ENCODE results near the gene MGMT.

Gene MGMT

DNA sequence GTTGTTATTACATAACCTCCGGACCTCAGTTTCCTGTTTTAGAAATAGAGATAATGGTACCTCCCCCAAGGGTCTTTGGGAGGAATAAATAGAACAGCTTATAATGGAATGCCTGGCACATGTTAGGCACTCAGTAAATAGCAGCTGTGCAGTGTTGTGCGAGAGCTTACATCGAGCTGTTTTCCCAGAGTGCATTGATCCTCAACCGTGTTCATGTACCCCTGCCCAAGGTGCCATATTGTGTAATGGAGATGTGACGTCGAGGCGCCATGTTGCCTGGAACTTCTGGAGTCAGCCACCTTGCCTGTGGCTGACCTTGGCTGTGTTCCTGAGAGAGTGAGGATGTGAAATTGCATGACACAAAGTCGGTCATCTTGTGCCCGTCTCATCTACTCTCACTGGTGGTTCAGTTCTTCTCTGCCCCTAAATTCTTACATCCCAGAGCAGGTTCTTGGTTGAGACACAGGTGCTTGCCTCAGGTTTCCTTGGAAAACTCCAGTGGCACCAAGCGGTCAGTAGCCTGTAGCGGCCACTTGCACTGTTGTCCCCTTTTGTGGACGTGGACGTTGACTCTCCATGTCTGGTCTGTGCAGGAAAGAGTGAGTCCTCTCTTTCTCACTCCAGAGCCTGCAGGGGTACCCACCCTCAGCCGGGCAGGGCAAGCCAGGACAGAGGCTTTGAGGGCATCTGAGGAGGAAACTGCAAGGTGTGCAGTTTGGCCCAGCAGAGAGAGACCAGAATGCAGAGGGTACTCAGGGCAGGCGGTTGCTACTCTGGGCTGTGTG, 230.6 kb downstream of the MGMT start:
- no peak for DNase-seq

DNA sequence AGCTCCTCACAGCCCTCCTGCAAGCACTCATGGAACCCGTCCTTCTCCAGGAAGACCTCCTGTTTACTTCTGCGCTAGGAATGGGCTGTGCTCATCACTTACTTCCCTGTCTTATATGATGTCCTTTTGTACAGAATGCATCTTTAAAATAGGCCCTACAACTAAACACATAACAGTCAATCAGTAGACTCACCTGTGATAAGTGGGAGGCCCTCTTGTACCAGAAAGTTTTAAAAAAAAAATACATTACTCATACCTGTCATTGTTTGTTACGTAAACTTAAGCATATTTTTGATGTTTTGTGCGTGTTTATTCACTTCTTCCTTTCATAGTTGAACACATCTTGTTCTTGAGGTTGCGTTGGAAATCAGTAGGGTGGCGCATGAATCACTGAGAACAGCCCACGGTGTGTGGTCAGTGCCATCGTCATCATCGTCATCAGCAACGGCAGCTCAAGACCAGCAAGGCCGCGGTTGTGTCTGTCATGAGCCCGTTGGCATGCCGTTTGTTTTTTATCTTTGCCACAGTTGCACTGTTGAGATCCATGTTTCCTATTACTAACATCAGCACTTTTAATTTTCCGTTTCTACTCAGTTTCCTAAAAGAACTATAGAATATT, 232.8 kb downstream of the MGMT start:
- no peak for DNase-seq

DNA sequence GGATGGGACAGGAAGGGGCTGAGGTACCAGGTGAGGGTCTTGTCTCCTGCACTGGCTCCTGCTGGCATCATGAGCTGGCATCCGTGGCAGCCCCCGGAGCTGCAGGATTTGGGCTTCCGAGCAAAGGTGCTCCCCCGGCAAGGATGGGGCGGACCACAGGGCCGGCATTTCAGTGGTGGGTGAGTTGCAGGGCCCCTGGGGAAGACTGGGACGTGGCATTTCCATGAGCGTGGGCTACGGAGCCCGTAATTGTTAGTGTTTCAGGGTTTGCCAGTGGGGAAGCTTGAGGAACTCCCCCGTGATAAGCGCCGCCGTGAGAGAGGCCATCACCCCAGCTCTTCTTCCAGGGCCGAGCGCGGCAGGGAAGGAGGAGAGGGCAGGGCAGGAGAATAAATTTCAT, 235.6 kb downstream of the MGMT start:
- no peak for DNase-seq

DNA sequence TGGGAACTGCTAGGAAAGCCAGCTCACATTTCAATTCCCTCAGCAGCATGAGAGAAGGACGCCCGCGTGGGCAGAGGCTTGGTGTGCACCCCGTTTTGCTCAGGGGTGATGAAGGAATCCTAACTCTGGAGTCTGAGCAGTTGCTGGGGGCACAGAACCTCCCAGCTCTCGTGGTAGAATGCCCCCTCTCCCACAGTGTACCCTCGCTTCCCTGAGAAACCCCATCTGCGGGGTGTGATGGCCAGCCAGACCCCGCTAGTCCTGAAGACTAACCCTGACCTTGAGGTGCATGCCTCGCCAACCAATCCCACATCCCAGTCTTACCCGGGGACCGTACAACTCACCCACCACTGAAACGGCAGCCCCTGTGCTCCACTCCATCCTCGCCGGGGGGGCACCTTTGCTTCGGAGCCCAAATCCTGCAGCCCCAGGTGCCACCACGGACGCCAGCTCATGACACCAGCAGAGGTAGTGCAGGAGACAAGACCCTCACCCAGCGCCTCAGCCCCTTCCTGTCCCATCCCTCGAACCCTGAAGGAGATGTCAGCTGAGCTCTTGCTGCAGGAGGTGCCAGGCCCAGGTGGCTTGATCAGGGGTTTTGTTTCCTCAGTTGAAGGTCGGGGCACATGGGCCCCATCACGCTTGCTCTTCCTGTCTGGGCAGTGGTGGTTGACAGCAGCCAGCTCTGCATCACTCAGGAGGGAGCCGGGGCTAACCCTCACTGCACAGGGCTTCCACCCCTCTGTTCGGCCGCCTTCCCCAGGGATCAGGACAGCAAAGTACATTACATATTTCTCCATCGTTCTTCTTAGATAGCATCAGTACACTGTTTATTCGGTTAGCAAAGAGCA, 236.5 kb downstream of the MGMT start:
- DNase-seq: no peak

DNA sequence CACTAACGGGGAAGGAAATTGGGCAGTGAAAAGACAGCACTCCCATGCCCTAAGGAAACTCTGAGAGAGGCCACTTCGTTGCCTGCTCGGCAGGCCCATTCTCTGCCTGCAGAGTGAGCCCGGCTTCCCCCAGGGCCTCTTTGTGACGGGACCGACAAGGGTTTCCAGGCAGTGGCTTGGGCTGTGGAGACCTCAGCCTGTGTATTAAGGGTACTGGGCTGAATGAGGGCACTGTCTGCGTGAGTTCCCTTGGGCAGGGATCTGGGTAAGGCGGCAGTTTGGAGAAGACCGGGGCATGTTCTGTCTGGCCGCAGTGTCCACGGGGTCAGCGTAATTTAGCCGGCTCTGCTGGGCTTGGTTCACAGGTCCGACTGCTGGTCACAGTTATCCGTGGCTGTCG, 237.2 kb downstream of the MGMT start:
- no peak for DNase-seq

DNA sequence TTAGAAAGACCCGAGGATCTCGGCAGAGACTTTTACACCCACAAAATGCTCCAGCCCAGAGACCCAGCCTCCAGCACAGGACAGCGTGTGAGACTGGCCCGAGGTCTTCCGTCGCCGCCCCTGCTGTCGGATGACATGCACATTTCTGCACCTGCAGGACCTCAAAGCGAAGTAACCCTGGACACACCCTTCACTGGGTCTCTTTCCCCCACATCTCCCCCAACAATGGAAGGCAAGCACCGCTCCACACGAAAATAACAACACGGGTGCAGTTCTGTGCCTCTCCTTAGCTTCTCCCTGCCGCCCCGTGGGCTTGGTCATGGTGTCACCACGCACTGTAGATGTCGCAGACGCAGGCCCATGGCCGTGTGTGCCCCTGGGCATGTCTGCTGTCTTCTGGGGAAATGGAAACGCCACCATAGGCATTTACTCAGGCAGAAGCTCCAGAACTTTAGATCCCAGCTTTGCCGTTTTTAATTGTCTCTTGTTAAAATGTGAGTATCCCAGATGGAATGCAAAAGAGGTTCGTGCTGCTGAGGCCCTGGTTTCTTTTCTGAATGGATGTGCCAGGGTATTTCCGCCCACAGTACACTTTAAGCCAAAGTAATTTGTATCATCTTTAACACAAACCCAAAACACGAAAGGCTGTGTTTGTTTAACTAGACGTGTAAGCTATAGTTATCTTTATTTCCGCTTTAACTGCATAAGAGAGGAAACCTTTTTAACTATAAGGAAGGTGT, 237.9 kb downstream of the MGMT start:
- DNase-seq: no peak

DNA sequence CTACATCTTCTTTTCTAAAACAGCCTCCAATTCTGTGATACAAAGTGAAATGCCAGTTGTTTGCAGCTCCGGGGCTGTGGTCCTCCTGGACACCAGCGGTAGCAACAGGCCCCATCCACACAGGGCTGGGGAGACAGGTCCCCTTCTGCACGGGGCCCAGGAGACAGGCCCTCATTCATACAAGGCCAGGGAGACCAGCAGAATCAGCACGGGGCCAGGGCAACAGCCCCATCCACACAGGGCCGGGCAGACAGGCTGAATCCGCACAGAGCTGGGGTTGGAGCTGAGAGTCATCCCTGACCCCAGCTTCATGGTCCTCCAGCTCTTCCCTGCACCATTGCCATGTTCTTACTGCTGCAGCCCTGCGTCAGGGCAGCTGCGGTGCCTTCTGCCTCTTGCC, 238.6 kb downstream of the MGMT start:
- DNase-seq: no peak

DNA sequence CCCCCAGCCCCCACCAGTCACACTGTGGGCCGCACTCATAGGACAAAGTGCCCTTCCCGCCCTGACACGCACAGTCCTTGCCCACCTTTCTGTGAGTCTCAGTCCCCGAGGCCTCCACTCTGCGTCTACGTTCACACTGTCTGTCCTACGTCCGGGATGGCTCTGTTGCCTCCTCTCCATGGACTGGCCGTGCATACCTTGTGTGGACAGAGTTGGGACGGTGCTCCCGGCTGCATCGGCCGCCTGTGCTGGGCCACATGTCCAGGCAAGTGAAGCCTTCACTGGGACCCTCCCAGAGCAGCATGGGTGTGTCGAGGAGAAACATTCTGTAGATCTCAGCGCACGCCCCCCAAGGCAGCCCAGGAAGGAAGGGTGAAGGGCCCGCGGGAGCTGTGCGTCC, 239.0 kb downstream of the MGMT start:
- DNase-seq: no peak

DNA sequence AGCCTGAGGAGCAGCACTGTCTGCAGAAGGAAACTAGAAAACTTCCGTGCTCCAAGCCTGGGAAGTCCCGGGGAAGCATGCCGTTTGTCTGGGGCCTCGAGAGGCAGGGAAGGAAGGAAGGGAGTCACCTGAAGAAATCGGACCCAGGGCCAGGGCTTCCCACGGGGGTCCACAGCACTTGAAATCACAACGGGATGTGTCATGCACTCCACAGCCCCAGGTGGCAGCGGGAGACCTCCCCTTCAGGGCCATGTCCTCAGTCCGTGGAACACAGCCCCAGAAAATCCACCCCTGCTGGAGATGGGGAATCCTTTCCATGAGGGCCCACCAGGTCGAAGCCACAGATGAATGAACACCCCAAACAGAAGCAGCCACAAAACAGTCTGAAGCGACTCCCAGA, 239.5 kb downstream of the MGMT start:
- no peak for DNase-seq

DNA sequence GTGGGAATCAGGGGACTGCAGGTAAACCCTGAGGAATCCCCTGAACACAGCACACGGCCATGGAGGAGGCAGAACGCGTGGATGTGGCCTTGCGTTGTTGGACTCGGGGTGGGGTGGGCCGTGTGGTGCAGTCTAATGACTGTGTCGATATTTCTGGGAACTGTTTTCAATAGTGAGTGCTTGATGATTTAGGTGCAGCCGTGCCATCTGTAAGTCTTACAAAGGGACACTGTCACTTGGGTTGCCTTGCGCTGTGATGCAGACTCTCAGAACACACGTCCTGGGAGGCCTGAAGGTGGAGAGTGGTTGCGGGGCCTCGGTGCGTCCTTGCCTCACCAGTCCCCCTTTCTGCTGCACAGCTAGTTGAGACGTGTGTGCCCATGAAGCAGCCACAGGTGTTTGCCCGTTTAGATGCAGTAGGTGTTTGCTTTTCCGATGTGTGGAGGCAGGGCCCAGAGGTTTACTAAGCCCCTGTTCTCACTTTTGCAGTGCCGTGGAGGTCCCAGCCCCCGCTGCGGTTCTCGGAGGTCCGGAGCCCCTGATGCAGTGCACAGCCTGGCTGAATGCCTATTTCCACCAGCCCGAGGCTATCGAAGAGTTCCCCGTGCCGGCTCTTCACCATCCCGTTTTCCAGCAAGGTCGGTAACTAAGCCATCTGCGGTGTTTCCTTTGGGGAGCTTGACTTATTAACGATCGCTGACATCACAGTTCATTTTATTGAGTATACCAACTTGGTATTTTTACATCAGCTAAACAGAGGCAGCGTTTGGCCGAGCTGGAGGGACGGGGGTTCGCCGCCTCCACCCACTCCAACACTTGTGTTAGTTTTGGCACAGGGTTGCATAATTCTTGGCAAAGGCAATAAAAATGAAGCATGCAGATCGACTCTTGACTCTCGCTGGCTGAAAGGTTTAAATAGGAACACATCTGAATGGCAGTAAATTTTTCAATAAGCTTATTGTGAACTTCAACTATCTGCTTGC, 240.7 kb downstream of the MGMT start:
- no peak for DNase-seq

DNA sequence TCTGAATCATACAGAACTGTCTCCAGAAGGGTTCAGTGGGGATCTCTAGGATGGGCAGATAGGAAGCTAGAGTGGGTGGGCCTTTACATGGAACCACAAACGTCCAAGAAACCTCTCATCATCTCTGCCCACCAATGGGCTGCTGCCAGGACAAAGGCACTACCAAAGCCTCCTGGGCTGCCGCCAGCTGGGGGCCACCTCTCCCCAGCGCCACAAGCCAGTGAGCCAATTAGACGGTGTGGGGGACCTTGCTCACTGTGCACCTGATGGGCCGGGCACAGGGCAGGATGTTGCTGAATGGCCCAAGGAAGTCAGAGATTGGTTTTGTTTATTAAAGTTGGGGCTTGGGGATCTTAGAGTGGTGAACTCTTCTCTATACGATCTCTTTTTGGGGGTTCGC, 242.1 kb downstream of the MGMT start:
- DNase-seq: no peak

DNA sequence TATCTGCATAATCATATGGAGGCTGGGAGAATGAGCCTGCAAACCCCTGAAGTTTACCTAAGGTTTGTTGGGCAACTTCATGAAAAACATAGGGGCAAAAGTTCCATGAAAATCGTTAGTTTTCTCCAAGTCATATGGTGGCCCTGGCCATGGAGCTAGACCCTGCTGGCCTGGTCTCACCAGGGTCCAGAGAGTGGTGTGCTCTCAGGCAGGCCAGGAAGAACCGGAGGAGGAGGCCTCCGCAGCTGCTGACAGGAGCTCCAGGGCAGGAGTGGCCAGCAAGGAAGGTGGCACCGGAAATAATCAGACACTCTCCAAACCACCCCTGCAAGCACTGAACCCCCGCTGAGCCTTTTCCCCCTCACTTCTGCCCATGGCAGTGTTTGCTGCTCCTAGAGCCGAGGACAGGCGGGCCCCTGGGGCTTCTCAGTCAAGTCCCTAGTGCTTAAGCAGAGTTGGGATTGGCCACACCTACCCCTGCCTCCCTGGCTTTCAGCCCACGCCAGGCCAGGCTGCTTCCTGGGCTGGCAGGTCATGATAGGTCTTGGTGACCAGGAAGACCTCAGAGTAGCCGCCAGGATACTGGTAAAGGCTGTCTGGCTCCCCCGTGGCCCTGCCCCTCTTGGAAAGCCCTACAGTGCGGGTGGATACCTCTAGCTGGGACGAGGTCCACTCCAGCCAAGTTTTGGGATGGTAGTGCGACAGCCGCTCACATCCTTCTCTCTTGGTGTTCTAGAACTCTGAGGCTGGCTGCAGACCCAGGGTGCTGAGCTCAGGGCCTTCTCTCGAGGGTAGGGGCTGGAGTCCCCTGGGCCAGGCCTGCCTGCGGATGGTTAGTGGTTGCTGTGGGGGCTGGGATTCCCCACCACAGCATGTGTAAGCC, 242.8 kb downstream of the MGMT start:
- DNase-seq: no peak

DNA sequence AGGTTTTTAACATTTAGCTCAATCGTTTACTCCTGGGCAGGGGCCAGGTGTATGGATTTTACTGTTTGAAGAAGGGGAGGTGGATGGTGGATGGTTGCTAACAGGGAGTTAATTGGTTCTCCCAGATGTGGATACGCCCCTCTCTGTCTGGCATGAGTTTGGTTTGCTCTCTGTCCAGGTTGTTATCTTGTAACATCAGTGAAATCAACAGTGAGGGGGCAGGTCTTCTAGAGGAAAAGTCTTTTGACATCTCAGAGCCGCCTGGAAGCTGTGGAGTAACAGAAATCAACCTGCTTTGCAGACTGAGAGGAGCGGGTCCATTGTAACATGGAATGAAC, 243.4 kb downstream of the MGMT start:
- no peak for DNase-seq

DNA sequence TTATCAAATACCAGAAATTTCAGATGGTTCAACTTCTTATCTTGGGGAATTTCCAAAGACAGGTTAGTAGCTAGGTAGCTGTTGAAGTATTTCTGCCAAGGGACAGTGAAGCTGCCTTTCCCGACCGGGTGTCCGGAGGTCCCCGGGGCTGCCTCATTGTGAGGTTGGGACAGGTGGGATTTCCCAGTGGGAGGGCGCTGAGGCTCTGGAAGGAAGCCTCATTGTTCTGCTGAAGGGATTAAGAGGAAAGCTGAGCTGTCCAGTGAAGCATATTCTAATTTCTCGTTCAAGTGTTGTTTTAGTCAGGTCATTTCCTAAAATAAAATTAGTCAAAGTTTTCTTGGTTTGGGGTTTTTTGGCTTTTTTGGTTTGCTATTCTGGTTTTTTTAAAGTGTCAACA, 244.2 kb downstream of the MGMT start:
- no peak for DNase-seq

DNA sequence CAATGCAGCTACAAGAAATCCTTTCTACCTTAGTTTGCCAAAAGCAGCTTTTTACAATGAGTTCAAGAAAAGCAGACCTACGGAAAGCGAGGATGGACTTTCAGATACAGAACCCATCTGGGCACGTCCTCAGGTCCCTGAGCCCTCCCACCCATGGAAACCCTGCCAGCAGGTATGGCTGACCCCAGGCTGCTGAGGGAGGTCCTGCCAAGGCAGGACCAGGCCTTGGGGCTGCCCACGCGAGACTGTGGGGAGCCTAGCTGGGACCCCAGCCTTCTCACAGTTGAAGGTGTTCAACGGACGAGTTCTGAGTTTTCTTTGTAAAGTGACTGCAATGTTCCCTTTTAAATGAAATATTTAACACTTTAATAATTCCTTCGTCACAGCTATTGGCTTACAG, 245.0 kb downstream of the MGMT start:
- no peak for DNase-seq

DNA sequence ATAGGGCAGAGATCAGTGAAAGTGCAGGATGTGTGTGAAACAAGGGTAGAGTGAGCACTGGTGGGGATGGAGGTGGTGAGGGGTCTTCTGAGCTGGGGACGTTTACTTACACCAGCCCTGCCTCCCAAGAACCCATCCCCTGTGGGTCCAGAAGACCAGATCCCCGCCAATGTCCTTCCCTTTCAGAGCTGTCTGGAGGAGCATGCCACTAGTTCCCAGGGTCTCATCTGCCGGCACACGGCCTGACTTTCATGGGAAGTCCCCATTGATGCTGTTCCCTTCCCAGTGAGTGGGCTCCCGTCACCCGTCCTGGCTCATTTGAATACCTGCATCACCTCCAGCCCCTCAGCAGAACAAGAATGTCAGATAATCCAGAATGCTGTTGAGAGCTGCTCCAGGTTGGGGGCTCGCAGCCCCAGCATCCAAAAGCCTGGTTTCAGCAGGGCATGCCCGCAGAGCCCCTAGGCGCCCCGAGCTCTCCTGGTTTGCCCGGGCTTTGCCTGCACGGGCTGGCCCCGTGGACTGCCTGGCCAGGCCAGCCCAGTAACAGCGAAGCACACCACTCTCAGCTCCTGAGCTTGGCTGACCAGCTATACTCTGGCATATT, 246.7 kb downstream of the MGMT start:
- no peak for DNase-seq

DNA sequence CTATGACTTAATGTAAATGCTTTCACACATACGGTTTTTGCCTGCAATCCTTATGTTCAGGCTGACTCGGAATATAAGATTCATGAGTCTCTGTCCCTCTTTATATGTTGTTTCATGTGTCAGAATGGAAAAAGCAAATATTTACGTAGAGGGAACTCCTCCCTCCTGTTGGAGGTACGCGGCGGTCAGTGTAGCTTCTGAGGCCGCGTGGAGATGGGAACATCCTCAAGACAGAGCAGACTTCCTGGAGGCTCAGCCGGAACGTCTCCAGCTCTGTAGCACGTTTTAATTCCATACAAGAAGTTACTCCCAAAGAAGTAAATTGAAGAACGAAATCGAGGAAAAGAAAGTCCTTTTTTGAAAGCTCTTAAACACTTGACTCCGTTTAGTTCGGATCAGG, 248.8 kb downstream of the MGMT start:
- no peak for DNase-seq

DNA sequence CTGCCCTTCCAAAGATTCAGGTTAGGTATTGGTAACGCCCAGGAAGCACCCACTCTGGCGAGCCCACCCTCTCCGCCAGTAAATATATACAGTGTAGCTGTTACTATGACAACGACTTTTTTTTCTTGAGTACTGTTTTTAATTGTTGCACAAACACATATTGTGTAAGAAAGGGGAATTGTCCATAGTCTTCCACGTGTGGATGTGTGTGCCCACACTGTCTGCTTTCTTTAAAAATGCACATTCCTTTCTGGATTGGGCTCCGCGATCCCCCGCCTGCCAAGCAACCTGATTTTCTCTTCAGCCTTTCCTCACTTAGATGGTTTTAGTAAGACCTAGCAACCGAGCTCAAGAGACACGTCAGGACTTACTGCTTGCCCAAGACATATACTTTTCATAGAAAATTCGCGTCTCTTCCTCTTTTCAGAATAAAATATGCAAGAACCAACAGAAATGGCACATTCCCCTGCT, 249.2 kb downstream of the MGMT start:
- no peak for DNase-seq

DNA sequence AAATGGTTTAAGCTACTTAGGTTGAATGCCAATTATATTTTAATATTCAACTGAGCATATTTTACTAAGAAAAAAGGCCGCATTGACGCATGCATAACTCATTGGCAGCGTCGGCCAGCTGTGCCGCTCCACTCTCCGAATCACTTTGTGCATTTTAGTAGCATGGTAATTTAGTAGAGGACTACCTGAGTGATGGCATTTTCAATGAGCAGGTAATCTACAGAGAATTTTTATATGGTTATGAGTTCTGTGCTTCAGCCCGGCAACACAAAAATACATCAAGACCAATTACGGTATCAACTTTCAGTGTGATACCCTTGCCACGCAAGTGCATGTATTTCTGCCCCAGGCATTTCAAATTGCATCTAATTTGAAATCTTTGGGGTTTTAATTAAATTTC, 249.8 kb downstream of the MGMT start:
- no peak for DNase-seq

DNA sequence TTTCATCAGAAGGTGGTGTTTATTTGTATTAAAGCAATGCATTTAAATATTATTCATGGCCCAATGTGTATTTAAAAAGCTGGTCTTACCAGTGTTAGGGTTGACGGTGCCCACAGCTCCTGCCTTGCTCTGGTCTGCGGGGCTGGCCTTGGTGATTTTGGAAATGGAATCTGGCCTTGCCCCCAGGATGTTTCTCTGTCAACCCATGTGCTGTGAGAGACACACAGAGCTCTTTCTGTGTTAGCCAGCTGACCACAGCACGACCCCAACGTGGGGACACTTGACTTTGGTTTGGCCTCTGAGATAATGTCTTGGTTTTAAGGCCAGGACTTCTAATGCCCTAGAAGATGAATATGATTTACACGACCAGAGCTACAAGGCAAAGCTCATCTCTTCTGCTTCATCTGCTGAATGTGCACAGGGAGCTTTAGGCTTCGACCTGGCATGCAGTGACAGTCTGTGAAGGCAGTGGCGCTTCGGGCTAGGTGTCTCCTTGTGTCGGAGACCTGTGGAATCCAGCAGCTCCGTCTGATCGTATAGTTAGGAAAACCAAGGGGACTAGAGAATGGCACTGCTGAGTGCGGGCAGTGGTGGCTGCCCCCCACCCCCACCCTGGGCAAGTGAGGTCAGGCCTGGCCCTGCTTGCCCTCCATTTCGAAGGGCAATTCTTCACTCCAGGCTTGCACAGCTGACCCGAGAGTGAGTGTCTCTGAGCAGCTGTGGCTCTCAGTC, 250.9 kb downstream of the MGMT start:
- DNase-seq: no peak
